Lower leg skin (tissue), 3 donors: Measurements from ENCODE around the gene UBAP1L.

Experiments
- POLR2A ChIP-seq, 2 donors: fragments of 450-650 bp; IDR thresholded peaks; one replicate each; pipeline ENCODE4 v1.6.1; 2016 to 2017; ENCODE audit warnings: antibody characterized with exemption in 2 of 2, mild to moderate bottlenecking in 1 of 2, moderate library complexity in 1 of 2
- TF ChIP-seq, protein P1 (sequence below), 3 donors: fragments of 450-650 bp; IDR thresholded peaks; one replicate each; pipeline ENCODE4 v1.5.1; 2016; ENCODE audit warnings: antibody characterized with exemption in 3 of 3, mild to moderate bottlenecking in 3 of 3, moderate library complexity in 2 of 3

DNA sequence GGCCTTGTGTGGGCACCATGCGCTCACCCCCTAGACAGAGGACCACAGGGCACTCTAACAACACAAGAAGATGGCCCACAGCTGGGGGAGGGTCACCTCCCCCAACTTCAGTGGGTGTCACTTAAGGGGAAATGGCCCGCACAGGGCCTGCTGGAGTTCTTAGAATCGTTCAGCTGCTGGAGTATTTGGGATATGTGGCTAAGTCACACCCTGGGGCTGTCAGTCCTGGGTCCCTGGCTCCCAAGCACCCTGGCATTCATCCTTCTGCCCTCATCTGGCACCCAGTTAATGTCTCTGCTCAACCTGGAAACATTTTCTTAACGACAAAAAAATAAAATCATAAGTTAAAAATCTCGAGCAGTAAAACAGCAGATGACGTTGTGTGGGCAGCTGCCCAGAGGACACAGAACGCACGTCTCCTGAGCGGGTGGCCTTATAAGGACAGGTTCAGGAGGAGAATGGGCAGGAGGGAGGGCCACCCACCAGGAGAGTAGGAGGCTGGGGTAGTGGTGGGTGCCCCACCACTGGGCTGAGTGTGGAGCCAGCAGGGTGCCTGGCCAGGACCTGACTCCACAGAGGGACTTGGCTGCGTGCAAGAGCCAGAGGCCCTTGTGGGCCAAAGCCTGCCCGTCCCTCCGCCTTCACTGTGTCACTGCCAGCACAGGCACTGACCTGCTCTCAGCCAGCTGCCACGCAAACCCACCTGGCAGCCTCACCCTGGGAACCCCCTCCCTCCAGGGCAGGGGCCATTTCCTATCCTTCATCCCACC, 26.9 kb downstream of the UBAP1L start:
- TF ChIP-seq, protein P1, sequence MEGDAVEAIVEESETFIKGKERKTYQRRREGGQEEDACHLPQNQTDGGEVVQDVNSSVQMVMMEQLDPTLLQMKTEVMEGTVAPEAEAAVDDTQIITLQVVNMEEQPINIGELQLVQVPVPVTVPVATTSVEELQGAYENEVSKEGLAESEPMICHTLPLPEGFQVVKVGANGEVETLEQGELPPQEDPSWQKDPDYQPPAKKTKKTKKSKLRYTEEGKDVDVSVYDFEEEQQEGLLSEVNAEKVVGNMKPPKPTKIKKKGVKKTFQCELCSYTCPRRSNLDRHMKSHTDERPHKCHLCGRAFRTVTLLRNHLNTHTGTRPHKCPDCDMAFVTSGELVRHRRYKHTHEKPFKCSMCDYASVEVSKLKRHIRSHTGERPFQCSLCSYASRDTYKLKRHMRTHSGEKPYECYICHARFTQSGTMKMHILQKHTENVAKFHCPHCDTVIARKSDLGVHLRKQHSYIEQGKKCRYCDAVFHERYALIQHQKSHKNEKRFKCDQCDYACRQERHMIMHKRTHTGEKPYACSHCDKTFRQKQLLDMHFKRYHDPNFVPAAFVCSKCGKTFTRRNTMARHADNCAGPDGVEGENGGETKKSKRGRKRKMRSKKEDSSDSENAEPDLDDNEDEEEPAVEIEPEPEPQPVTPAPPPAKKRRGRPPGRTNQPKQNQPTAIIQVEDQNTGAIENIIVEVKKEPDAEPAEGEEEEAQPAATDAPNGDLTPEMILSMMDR (IDR thresholded peaks at IDR 0.05) = no peak
- TF ChIP-seq POLR2A (IDR thresholded peaks at IDR 0.05) = no peak
